ES-I3 (cell line): ENCODE data around the gene ANKRD29.
"Not testable (repeated sequence)": the region's sequence is repeated elsewhere in the genome, so short reads cannot be mapped to it uniquely, and the experiment has no call there.

Experiments
- H3K36me3 ChIP-seq: 2 replicates; pipeline ENCODE4 v1.6.1; 2013; ENCODE audit warnings: mild to moderate bottlenecking, low read length, control low read depth, moderate library complexity; ENCODE audit not compliant: insufficient read depth
- H3K4me1 ChIP-seq: 2 replicates; pipeline ENCODE4 v1.6.1; 2013; ENCODE audit warnings: mild to moderate bottlenecking, control low read depth, low read length; ENCODE audit not compliant: insufficient read depth
- H3K9ac ChIP-seq: 2 replicates; pipeline ENCODE4 v1.6.1; 2013; ENCODE audit warnings: low read depth, mild to moderate bottlenecking, low read length, moderate library complexity
- H3K9me3 ChIP-seq: 2 replicates; pipeline ENCODE4 v1.6.1; 2013; ENCODE audit warnings: mild to moderate bottlenecking, low read length, moderate library complexity; ENCODE audit not compliant: control insufficient read depth, insufficient read depth

ANKRD29 gene

DNA sequence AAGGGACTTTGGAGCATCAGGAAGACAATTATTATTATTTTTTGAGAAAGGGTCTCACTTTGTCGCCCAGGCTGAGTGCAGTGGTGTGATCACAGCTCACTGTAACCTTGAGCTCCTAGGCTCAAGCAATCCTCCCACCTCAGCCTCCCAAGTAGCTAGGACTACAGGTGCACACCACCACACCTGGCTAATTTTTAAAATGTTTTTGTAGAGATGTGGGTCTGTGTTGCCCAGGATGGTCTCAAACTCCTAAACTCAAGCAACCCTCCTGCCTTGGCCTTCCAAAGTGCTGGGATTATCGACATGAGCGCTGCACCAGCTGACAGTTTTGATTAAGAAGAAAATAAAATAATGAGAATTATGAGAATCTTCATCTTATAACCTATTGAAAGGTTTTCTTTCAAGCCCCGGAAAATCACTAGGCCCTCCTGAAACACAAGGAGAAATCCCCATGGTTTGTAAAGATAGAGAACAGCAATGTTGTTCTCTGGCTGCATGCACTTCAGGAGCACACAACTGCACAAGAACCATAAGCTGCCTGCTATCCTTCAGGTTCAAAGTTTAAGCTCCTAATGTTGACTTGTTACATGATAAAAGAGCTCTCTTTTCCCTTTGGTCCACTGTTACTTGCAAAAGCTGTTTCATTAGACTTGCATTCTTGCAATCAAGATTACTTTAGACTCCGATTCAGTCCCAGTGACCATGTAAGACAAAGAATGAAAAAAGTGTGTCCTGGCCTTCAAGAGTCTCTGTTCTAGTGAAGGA is 93.2 kb downstream of the ANKRD29 start:
- H3K4me1 ChIP-seq = peaks cover 14% of the 10 kb centered on the region; the same call in 1 of the 2 replicates
- H3K9me3 ChIP-seq = no peaks in the 10 kb centered on the region
- H3K9ac ChIP-seq = no peak overlapping the region
- H3K36me3 ChIP-seq = peaks cover 46% of the 10 kb centered on the region

DNA sequence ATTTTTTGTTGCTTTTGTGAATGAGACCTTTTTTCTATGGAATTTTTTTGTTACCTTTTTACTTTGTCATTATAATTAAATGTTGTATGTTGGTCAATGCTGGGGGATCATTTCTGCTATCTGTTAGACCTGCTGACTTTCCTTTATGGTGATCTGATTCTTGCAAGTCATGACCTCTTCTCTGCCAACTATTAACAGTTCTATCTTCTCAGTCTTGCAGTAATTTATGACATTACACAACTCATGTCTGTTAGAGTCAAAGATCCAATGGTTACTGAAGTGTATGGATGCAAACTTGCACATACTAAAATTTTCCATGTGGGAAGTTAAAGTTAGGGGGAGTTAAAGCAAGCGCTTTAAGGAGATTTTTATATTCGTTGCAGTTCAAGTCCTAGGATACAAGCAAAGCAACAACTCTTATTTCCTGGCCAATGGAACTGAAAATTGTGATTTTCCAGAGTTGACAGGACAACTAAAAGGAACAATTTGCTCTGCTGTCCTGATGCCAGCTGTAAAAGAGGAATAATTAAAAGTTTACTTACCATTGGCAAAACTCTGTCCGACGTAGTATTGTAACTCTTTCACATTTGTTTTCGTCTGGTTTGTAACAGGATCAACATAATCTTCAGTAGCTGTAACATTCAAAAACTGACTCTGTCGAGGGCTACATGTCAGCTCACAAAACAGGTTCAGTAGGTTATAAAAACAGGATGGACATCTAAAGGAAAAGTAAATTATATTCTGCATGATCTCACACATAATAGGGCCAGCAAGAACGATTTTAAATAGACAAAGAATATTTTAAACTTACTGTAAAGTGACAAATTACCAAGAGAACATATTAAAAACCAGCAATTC is 94.2 kb downstream of the ANKRD29 start:
- no peak overlapping the region for H3K9ac ChIP-seq
- peaks cover 6% of the 10 kb centered on the region; the same call in 1 of the 2 replicates for H3K4me1 ChIP-seq
- H3K36me3 ChIP-seq = peaks cover 46% of the 10 kb centered on the region
- H3K9me3 ChIP-seq = no peaks in the 10 kb centered on the region

DNA sequence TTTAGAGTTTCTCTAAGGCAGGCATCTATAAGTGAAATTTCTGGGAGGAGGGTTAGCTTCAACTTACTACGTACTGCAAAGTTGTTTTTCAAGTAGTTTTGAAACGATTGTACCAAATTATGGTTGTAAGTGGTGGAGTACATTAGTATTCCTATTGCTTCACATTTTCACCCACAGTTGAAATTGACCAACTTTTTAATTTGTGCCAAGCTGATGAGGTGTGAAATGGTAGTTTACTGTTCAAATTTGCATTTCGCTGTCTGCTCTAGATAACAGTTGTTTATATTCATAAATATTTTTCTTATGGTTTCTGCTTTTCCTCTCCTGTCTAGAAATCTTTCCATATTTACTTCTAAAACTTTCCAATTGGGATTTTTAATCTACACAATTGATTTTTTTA is 95.0 kb downstream of the ANKRD29 start:
- H3K36me3 ChIP-seq = peaks cover 42% of the 10 kb centered on the region
- H3K4me1 ChIP-seq = no peaks in the 10 kb centered on the region
- H3K9me3 ChIP-seq = no peaks in the 10 kb centered on the region
- H3K9ac ChIP-seq = no peak overlapping the region

DNA sequence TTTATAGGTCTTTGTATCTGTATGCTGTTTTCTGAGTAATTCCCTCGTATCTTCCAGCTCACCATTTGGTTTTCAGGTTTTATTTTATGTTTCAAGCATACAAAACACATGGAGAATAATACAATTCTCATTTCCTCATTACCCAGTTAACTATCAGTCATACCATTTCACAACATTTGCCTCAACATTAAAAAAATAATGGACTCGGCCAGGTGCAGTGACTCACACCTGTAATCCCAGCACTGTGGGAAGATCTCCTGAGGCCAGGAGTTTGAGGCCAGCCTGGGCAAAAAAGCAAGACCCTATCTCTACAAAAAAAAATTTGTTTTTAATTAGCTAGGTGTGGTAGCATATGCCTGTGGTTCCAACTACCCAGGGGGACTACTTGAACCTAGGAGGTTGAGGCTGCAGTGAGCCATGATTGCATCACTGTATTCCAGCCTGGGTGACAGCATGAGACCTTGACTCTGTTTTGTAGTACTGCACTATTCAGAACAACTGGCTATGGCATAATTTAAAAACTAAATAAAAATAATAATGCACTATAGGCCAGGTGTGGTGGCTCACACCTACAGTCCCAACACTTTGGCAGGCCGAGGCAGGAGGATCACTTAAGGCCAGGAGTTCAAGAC is 96.7 kb downstream of the ANKRD29 start:
- no peaks in the 10 kb centered on the region for H3K9me3 ChIP-seq
- no peaks in the 10 kb centered on the region for H3K4me1 ChIP-seq
- H3K9ac ChIP-seq = no peak overlapping the region
- peaks cover 41% of the 10 kb centered on the region for H3K36me3 ChIP-seq

DNA sequence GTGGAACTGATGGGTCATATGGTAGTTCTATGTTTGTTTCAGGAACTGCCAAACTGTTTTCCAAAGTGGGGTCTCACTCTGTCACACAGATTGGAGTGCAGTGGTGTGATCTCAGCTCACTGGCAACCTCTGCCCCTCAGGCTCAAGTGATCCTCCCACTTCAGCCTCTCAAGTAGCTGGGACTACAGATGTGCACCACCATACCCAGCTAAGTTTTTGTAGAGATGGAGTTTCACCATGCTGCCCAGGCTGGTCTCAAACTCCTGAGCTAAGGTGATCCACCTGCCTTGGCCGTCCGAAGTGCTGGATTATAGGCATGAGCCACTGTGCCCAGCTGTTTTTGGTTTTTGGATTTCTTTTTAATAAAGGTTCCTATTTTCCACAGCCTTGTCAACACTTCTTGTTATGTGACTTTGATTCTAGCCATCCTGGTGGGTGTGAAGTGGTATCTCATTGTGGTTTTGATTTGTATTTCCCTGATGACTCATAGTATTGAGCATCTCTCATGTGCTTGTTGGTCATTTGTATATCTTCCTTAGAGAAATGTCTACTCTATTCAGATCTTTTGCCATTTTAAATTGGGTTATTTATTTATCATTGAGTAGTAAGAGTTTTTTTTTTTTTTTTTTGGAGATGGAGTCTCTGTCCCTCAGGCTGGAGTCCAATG is 99.2 kb downstream of the ANKRD29 start:
- H3K36me3 ChIP-seq = peaks cover 31% of the 10 kb centered on the region
- no peaks in the 10 kb centered on the region for H3K4me1 ChIP-seq

DNA sequence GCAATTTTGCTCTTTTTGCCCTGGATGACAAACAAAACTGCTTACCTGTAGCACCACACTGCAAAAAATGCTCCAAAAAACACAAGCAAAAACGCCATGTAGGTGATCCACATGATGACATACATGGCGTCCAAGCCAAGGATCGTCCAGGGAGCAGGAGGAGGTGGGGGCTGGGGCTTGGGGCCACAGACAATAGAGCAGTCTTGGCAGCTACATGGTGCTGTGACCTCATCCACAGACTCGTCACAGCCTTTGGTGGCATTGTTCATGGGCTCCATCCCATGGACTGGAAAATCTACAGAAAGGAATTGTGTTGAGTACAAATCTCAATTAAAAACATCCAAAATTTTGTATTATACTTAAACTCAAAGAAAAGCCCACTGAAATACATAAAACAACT is 102.5 kb downstream of the ANKRD29 start:
- Histone ChIP-seq H3K9ac (no peak overlapping the region), H3K36me3 (peaks cover 29% of the 10 kb centered on the region), H3K9me3 (no peaks in the 10 kb centered on the region), H3K4me1 (no peaks in the 10 kb centered on the region)

More for the DNA sequence above, 99.2 kb downstream of the ANKRD29 start:
- H3K9me3 ChIP-seq = no peaks in the 10 kb centered on the region
- H3K9ac ChIP-seq = no peak overlapping the region

DNA sequence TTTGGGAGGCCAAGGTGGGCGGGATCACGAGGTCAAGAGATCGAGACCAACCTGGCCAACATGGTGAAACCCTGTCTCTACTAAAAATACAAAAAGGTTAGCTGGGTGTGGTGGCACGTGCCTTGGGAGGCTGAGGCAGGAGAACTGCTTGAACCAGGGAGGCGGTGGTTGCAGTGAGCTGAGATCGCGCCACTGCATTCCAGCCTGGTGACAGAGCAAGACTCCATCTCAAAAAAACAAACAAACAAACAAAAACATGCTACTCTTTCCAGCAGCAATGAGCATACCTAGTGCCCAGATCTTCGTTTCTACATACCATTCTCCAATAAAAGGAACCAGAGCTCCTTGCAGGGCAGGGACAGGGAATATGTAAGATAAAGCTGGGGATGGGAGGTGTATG is 105.2 kb downstream of the ANKRD29 start:
- H3K9me3 ChIP-seq, H3K9ac ChIP-seq, H3K4me1 ChIP-seq: not testable (repeated sequence)
- peaks cover 54% of the 10 kb centered on the region for H3K36me3 ChIP-seq

DNA sequence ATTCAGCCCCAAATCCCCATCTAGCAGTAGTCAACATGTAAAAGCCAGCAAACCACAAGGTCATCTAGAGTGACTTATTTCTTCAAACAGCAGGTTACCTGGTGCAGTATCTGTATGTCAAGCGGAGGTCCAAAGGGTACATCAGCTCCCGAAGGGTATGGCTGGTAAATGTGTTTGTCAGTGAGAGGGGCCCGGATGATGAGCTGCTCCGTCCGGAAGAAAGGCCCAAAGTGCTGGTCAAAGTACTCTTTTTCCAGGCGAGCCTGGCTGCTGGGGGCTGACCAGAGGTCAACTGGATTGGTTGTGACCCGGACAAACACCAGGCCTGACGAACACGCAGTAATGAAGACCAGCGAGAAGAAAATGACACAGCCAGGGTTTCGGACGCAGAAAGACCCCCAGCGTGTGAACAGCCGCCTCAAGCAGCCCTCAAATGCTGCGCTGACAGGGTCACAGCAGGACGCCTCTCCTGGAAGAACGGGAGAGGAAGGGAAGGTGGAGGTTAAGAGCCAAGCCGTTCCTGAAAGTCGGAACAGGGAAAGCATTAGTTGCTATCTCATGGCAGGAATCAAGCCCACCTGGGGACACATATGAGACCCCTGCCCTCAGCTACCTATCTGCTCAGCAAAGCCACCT is 106.4 kb downstream of the ANKRD29 start:
- H3K4me1 ChIP-seq = no peaks in the 10 kb centered on the region
- no peaks in the 10 kb centered on the region for H3K9me3 ChIP-seq
- peaks cover 54% of the 10 kb centered on the region for H3K36me3 ChIP-seq
- H3K9ac ChIP-seq = no peak overlapping the region

DNA sequence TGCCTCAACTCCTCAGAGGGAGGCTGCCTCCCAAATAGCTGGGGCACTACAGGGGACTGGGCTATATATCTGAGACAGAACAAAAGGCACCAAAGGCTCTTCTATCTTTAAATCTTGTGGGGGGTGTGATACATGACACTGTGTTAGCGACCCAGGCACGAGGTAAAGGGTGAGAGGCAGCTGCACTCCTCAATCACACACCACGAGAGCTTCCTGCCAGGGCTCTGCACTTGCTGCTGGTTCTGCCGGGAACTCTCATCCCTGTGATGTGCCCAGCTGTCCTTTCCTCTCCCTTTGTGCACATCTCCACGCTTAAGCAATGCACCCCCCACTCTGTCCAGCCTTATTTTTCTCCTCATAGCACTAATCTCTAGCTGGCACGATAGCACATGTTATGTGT is 108.8 kb downstream of the ANKRD29 start:
- Histone ChIP-seq H3K9me3 (no peaks in the 10 kb centered on the region), H3K4me1 (no peaks in the 10 kb centered on the region), H3K9ac (no peak overlapping the region), H3K36me3 (peaks cover 54% of the 10 kb centered on the region)

DNA sequence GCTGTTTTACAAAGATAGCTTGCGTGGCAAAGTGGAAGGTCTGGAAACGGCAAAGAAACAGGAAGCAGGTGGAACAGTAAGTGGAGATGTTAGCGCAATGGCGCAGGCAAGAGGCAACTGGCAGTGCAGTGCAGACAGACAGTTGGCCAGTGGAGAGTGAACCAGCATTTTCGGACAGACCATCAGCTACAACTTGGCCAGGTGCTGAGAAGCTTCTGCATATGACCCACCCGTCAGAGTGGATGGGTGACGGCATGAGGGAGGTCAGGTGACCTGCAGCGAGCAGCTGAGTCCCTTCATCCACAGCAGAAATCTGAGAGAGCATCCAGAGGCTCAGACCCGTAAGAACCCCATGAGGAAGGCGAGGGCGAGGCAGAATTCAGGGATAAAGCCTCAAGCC is 110.2 kb downstream of the ANKRD29 start:
- Histone ChIP-seq H3K9ac (no peak overlapping the region), H3K9me3 (no peaks in the 10 kb centered on the region), H3K4me1 (no peaks in the 10 kb centered on the region), H3K36me3 (peaks cover 66% of the 10 kb centered on the region)

DNA sequence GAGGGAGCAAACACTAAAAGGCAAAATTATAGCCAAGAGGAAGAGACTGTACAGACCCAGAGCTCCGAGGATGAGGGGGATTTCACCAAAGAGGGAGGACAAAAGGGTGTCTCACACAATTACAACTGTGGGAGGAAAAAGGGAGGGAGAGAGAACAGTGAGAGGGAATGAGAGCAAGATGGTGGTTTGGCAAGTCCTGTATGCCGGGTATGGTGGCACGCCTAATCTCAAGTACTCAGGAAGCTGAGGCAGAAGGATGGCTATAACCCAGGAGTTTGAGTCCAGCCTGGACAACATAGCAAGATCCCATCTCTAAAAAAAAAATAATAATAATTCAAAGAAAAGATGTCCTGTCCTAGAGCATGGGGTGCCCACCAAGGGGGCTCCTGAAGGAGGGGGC is 110.7 kb downstream of the ANKRD29 start:
- no peak overlapping the region for H3K9ac ChIP-seq
- peaks cover 65% of the 10 kb centered on the region for H3K36me3 ChIP-seq
- no peaks in the 10 kb centered on the region for H3K4me1 ChIP-seq
- no peaks in the 10 kb centered on the region for H3K9me3 ChIP-seq

DNA sequence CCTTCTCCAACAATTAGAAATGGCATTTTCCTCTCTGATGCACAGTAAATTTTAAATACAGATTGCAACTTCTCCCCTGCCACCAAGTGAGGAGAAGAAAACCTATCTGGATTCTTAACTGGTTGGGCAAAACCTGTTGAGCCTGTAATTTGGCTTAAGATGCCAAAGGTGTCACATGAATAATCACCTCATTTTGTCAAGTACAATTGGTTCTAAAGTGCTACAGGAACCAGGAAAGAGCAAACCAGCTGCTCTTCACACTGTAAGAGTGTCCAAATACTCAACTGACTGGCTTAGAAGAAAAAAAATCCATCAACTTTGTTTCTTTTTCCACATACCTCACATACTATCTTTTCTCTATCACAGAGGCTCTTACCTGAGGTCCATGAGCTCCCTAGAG is 111.8 kb downstream of the ANKRD29 start:
- no peaks in the 10 kb centered on the region for H3K4me1 ChIP-seq
- H3K9ac ChIP-seq = no peak overlapping the region
- H3K9me3 ChIP-seq = no peaks in the 10 kb centered on the region
- H3K36me3 ChIP-seq = peaks cover 64% of the 10 kb centered on the region
